Uterus (tissue), 2 donors: ENCODE data around the gene LCN6.

ENCODE experiments used
- POLR2A ChIP-seq, 2 donors: fragments of 450-650 bp; IDR thresholded peaks; one replicate each; pipeline ENCODE4 v1.6.1; 2016; ENCODE audit warnings: antibody characterized with exemption in 2 of 2, mild to moderate bottlenecking in 1 of 2, moderate library complexity in 1 of 2
- TF ChIP-seq, protein P1 (sequence below), 4 experiments: fragments of 200-600 bp in 2 of 4; fragments of 450-650 bp in 2 of 4; sonication (generic) in 2 of 4; IDR thresholded peaks; one replicate each; pipeline ENCODE4 v1.5.1; 2016 to 2019; ENCODE audit warnings: antibody characterized with exemption in 4 of 4, mild to moderate bottlenecking in 2 of 4, moderate library complexity in 1 of 4

DNA sequence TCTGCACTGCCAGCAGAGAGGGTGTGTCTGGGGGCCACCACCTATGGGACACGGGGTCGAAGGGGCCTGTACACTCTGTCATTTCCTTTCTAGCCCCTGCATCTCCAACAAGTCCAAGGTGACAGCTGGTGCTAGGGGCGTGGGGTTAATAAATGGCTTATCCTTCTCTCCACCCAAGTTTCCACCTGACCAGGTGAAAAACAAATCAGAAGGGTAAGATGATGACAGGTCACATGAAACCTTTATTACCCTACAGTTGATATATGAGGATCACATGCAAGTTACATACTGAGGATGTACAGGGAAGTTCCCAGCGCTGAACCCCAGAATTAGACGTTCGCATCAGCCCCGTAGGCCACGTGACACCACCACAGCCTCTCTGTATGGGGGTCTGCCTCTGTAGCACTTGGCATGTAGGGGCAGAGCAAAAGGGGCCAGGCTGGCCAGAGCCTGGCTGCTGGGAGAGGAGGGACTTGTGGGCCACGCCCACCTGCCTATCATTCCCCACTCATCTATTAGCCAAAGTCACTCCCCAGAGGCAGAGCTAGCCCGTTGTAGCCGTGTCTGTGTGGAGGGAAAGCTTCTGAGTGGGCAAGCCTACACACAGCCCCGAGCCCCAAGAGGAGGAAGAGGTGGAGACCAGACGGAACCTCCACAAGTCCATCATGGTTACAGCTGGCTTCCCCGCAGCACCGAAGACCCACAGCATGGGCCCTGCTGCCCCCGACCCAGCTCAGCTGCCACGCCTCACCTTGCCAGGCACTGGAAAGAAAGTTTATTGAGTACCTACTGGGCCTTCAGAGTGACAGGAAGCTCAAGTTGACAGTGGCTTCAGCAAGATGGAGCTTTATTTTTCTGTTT, 45.0 kb upstream of the LCN6 start:
- TF ChIP-seq, protein P1, sequence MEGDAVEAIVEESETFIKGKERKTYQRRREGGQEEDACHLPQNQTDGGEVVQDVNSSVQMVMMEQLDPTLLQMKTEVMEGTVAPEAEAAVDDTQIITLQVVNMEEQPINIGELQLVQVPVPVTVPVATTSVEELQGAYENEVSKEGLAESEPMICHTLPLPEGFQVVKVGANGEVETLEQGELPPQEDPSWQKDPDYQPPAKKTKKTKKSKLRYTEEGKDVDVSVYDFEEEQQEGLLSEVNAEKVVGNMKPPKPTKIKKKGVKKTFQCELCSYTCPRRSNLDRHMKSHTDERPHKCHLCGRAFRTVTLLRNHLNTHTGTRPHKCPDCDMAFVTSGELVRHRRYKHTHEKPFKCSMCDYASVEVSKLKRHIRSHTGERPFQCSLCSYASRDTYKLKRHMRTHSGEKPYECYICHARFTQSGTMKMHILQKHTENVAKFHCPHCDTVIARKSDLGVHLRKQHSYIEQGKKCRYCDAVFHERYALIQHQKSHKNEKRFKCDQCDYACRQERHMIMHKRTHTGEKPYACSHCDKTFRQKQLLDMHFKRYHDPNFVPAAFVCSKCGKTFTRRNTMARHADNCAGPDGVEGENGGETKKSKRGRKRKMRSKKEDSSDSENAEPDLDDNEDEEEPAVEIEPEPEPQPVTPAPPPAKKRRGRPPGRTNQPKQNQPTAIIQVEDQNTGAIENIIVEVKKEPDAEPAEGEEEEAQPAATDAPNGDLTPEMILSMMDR (IDR thresholded peaks at IDR 0.05): no peak
- TF ChIP-seq POLR2A (IDR thresholded peaks at IDR 0.05): no peak
